A673 (cell line): ENCODE data around the gene RAPGEF2. TPM values are rescaled to one million over a fixed set of nuclear protein-coding genes. Genes with fewer than 3 reads are reported as not detected.
A peak's percentile ranks its signal among the peaks of the same experiment; 100 is the strongest.

ENCODE experiments used
- BruUV-seq: library from RNA; stranded (reverse); fragments of 400-500 nt; replicated peaks from 2 replicates; lab custom pipeline; 2021; lab: Mats Ljungman, UMichigan
- CTCF ChIA-PET: fragments of 300-600 bp; sonication (Branson Sonifier 250); formaldehyde crosslinking; loops from one replicate; lab custom pipeline; 2022; ENCODE audit warnings: antibody characterized with exemption; lab: Charles Lee
- POLR2A ChIA-PET: fragments of 300-600 bp; sonication (Branson Sonifier 250); formaldehyde crosslinking; loops from one replicate; lab custom pipeline; 2022; ENCODE audit warnings: antibody characterized with exemption; ENCODE audit not compliant: low non-redundant PET; lab: Charles Lee
- DNase-seq: peaks from one replicate; pipeline ENCODE4 v3.0.0-alpha.2; 2015; ENCODE audit warnings: low spot score
- H3K27ac ChIP-seq: fragments of 200-600 bp; sonication (generic); 2 replicates; pipeline ENCODE4 v1.5.1; 2016; ENCODE audit warnings: mixed run types, low read depth, mild to moderate bottlenecking, mixed read lengths, antibody characterized with exemption, low read length; ENCODE audit not compliant: poor library complexity, severe bottlenecking
- H3K27me3 ChIP-seq: fragments of 200-600 bp; sonication (generic); replicated peaks from 2 replicates; pipeline ENCODE4 v1.6.1; 2017; ENCODE audit warnings: mixed run types, low read depth, mild to moderate bottlenecking, mixed read lengths, antibody characterized with exemption, low read length; ENCODE audit not compliant: insufficient read depth, poor library complexity
- H3K36me3 ChIP-seq: fragments of 200-600 bp; sonication (generic); 2 replicates; pipeline ENCODE4 v1.6.1; 2016; ENCODE audit warnings: mixed run types, mild to moderate bottlenecking, mixed read lengths, antibody characterized with exemption, low read length; ENCODE audit not compliant: insufficient read depth, poor library complexity, severe bottlenecking
- H3K4me1 ChIP-seq: fragments of 200-600 bp; sonication (generic); 2 replicates; pipeline ENCODE4 v1.6.1; 2017; ENCODE audit warnings: mixed run types, mild to moderate bottlenecking, mixed read lengths, antibody characterized with exemption, low read length; ENCODE audit not compliant: insufficient read depth, poor library complexity, severe bottlenecking
- H3K4me3 ChIP-seq: fragments of 200-600 bp; sonication (generic); 2 replicates; pipeline ENCODE4 v1.5.1; 2016; ENCODE audit warnings: low read depth, mixed run types, mild to moderate bottlenecking, mixed read lengths, low read length; ENCODE audit not compliant: poor library complexity, severe bottlenecking
- H3K9me3 ChIP-seq: fragments of 200-600 bp; sonication (generic); 2 replicates; pipeline ENCODE4 v1.6.1; 2016; ENCODE audit warnings: mixed run types, low read depth, mild to moderate bottlenecking, mixed read lengths, antibody characterized with exemption, low read length; ENCODE audit not compliant: poor library complexity, severe bottlenecking
- CTCF ChIP-seq: fragments of 300-800, 200-600 bp; sonication (generic); conservative IDR thresholded peaks from 2 replicates; pipeline ENCODE4 v1.5.1; 2017; ENCODE audit warnings: low read depth, mild to moderate bottlenecking, antibody characterized with exemption, low read length, moderate library complexity, mixed read lengths
- EZH2 ChIP-seq: fragments of 200-600 bp; sonication (generic); IDR thresholded peaks from 2 replicates; pipeline ENCODE4 v1.6.1; 2017; ENCODE audit warnings: borderline replicate concordance, low read depth, mild to moderate bottlenecking, mixed read lengths, antibody characterized with exemption, low read length; ENCODE audit not compliant: poor library complexity, severe bottlenecking
- intact Hi-C: fragments of 100-400 bp; cut with micrococcal nuclease; formaldehyde crosslinking; loops from one replicate; pipeline ENCODE4 v1.10.0; 2022; ENCODE audit not compliant: unreplicated experiment
- total RNA-seq: library from RNA; stranded (reverse); gene quantifications from 2 replicates; pipeline ENCODE4 v1.2.3, GENCODE V29; 2021

RAPGEF2 gene
- total RNA-seq, 1 experiment from 2014 or later: 31.9 TPM

GRCh38 chr4:159097785-159098184 is 5.1 kb upstream of the RAPGEF2 start:
- intact Hi-C loops: loop anchor here (5.0 kb wide), 1 partner anchor 225 kb away; no protein-coding TSS in a partner anchor
- peaks cover 4% of the 10 kb centered on the region for H3K4me1 ChIP-seq
- no TSS peak for BruUV-seq
- peaks cover 3% of the 10 kb centered on the region for H3K27me3 ChIP-seq
- H3K27ac ChIP-seq: no peak overlapping the region
- POLR2A ChIA-PET: no interaction called here
- no peak for TF ChIP-seq EZH2
- no peak overlapping the region for H3K4me3 ChIP-seq
- no peaks in the 10 kb centered on the region for H3K36me3 ChIP-seq
- CTCF ChIA-PET: no interaction called here
- H3K9me3 ChIP-seq: no peaks in the 10 kb centered on the region
- DNase-seq: no peak

DNA sequence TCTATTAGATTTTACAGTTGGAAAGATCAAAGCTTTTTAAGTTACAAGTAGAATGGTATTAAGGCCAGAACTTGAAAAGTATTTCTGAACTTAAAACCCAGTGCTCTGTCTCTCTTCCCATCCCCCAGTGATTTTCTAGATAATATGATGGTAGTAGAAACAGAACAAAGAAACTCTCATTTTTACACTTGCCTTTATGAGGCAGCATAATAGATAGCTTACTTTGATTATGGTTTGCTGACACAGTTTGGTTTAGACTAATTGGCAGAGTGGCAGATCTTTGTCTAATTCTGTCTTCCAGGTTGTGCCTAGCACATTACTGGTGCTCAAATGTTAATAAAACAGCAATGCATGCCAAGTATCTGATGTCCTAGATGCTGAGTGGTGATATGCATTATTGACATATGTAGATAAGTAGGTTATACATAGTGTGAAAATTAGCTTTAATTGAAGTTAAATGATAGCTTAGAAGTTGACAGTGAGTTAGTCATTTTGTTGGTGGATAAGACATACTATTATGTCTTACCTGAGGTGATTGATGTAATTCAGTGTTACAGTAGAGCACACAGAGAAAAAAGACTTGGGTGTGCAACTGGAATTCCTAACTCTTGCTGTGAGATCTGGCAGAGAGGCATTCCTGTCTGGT is 4.3 kb upstream of the RAPGEF2 start:
- peaks cover 3% of the 10 kb centered on the region for H3K27me3 ChIP-seq
- H3K9me3 ChIP-seq: no peaks in the 10 kb centered on the region
- no TSS peak for BruUV-seq
- peaks cover 4% of the 10 kb centered on the region for H3K4me1 ChIP-seq
- no peak overlapping the region for H3K4me3 ChIP-seq
- ChIA-PET CTCF (no interaction called here), POLR2A (no interaction called here)
- TF ChIP-seq EZH2 (no peak), CTCF (no peak)
- no peaks in the 10 kb centered on the region for H3K36me3 ChIP-seq
- no peak for DNase-seq
- intact Hi-C loops: loop anchor here (5.0 kb wide), 1 partner anchor 226 kb away; no protein-coding TSS in a partner anchor
- no peak overlapping the region for H3K27ac ChIP-seq

GRCh38 chr4:159101988-159102621 is 774 bp upstream of the RAPGEF2 start:
- H3K27ac ChIP-seq: peak overlapping the region; percentile 84
- no TSS peak for BruUV-seq

More at GRCh38 chr4:159101988-159102621, 774 bp upstream of the RAPGEF2 start:
- H3K9me3 ChIP-seq: no peaks in the 10 kb centered on the region
- no peak for TF ChIP-seq EZH2
- no peak for TF ChIP-seq CTCF
- no peak for DNase-seq
- no peaks in the 10 kb centered on the region for H3K36me3 ChIP-seq
- peak overlapping the region; percentile 93 for H3K4me3 ChIP-seq
- peaks cover 25% of the 10 kb centered on the region for H3K4me1 ChIP-seq
- peaks cover 3% of the 10 kb centered on the region for H3K27me3 ChIP-seq
- intact Hi-C loops: no loop called here
- ChIA-PET POLR2A (no interaction called here), CTCF (interaction anchor here (0.6 kb wide), 1 partner anchor 241 kb away, joined by 3 read pairs; no protein-coding TSS in a partner anchor)
